HL-60 (cell line): ENCODE measurements around the gene FEZ2.

Experiments used
- DNase-seq, 2 experiments: peaks; one replicate each; pipeline ENCODE4 v3.0.0-alpha.2; 2010 to 2020; ENCODE audit warnings: low read depth in 1 of 2, low spot score in 1 of 2
- H3K27ac ChIP-seq: fragments of 250-450 bp; sonication (Bioruptor Pico); replicated peaks from 2 replicates; pipeline ENCODE4 v1.5.1; 2020; ENCODE audit warnings: mild to moderate bottlenecking, moderate library complexity
- H3K27me3 ChIP-seq: fragments of 250-450 bp; sonication (Bioruptor Pico); 2 replicates; pipeline ENCODE4 v1.5.1; 2021; ENCODE audit warnings: mild to moderate bottlenecking, moderate library complexity; ENCODE audit not compliant: insufficient read depth, poor library complexity, severe bottlenecking
- H3K4me3 ChIP-seq: replicated peaks from 2 replicates; pipeline ENCODE4 v1.5.1; 2011; ENCODE audit warnings: mild to moderate bottlenecking, control low read depth, low read length; ENCODE audit not compliant: insufficient read depth
- GABPA ChIP-seq: IDR thresholded peaks from 2 replicates; pipeline ENCODE4 v1.6.1; 2012; ENCODE audit warnings: low read depth
- POLR2AphosphoS5 ChIP-seq: IDR thresholded peaks from 2 replicates; pipeline ENCODE4 v1.6.1; 2012; ENCODE audit warnings: low read depth
- SPI1 ChIP-seq: IDR thresholded peaks from 2 replicates; pipeline ENCODE4 v1.6.1; 2012; ENCODE audit warnings: low read depth, mild to moderate bottlenecking, borderline replicate concordance
- TF ChIP-seq, protein P1 (sequence below): IDR thresholded peaks from 2 replicates; pipeline ENCODE4 v1.6.1; 2012; ENCODE audit warnings: low read depth; ENCODE audit not compliant: insufficient replicate concordance
- TF ChIP-seq, protein P2 (sequence below): IDR thresholded peaks from one replicate; pipeline ENCODE4 v1.5.1; 2011; ENCODE audit warnings: low read length, control low read depth, inconsistent platforms; ENCODE audit not compliant: insufficient read depth

FEZ2 gene

DNA sequence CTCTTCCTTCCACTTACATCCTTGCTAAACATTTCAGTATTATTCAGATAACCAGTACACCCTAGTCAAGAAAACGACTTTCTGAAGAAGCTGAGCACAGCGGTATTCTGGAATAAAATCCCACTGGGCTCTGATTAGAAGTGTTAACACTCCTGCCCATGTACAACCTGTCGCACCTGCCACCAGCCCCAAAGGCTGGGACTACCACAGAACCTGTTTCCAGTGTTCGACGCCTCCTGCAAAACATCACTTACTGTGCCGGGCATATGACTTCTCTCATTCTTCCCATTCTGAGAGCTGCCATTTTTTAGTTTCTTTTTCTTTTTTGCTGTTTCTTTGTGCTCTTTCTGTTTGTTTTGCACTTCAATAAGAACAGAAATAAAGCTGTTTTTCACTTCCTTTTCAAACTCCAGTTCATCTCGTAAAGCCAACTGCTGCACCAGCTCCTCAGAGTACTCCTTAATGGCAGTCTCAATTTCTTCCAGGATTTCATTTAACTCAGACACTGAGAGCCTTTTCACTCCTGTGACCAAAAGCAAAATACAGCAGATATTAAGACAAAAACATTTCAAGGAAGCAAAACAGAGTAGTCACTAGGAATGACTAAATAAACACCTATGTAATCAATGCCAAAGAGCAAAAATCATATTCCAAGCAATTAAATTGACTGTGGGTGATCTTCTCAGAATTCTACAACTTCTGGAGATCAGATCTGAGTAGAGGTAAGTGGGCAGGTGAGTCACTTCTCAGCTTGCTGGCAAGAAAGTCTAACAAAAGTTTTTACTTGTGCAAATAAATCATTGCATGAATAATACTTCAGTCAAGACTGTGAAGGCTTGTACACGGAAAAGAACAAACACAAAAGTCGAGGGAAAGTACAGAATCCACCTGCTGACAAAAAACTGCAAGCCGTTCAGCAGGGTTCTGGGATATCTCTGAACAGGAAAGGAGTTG lies 19.3 kb downstream of the FEZ2 start:
- H3K4me3 ChIP-seq = no peak overlapping the region
- H3K27me3 ChIP-seq = no peaks in the 10 kb centered on the region
- DNase-seq = no peak
- TF ChIP-seq, protein P1, sequence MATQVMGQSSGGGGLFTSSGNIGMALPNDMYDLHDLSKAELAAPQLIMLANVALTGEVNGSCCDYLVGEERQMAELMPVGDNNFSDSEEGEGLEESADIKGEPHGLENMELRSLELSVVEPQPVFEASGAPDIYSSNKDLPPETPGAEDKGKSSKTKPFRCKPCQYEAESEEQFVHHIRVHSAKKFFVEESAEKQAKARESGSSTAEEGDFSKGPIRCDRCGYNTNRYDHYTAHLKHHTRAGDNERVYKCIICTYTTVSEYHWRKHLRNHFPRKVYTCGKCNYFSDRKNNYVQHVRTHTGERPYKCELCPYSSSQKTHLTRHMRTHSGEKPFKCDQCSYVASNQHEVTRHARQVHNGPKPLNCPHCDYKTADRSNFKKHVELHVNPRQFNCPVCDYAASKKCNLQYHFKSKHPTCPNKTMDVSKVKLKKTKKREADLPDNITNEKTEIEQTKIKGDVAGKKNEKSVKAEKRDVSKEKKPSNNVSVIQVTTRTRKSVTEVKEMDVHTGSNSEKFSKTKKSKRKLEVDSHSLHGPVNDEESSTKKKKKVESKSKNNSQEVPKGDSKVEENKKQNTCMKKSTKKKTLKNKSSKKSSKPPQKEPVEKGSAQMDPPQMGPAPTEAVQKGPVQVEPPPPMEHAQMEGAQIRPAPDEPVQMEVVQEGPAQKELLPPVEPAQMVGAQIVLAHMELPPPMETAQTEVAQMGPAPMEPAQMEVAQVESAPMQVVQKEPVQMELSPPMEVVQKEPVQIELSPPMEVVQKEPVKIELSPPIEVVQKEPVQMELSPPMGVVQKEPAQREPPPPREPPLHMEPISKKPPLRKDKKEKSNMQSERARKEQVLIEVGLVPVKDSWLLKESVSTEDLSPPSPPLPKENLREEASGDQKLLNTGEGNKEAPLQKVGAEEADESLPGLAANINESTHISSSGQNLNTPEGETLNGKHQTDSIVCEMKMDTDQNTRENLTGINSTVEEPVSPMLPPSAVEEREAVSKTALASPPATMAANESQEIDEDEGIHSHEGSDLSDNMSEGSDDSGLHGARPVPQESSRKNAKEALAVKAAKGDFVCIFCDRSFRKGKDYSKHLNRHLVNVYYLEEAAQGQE = no peak
- TF ChIP-seq GABPA = no peak
- TF ChIP-seq, protein P2, sequence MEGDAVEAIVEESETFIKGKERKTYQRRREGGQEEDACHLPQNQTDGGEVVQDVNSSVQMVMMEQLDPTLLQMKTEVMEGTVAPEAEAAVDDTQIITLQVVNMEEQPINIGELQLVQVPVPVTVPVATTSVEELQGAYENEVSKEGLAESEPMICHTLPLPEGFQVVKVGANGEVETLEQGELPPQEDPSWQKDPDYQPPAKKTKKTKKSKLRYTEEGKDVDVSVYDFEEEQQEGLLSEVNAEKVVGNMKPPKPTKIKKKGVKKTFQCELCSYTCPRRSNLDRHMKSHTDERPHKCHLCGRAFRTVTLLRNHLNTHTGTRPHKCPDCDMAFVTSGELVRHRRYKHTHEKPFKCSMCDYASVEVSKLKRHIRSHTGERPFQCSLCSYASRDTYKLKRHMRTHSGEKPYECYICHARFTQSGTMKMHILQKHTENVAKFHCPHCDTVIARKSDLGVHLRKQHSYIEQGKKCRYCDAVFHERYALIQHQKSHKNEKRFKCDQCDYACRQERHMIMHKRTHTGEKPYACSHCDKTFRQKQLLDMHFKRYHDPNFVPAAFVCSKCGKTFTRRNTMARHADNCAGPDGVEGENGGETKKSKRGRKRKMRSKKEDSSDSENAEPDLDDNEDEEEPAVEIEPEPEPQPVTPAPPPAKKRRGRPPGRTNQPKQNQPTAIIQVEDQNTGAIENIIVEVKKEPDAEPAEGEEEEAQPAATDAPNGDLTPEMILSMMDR = no peak
- no peak overlapping the region for H3K27ac ChIP-seq

DNA sequence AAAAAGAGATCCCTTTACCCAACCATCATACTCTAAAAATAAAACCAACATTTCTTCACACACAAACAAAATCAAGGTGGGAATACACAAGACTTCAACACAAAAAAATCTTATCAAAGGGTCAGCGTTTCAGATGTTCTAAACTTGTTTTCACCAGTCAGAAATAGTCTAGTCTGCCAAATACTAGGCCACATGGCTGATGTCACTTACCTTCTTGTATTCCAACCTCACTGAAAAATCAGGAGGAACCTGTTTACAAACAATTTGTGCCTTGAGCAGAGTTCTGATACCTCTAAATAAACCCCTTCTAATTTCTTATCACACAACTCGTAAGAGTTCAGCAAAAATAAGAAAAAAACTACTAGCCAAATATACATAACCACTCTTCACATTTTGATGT lies 20.1 kb downstream of the FEZ2 start:
- DNase-seq = no peak
- H3K4me3 ChIP-seq = no peak overlapping the region

DNA sequence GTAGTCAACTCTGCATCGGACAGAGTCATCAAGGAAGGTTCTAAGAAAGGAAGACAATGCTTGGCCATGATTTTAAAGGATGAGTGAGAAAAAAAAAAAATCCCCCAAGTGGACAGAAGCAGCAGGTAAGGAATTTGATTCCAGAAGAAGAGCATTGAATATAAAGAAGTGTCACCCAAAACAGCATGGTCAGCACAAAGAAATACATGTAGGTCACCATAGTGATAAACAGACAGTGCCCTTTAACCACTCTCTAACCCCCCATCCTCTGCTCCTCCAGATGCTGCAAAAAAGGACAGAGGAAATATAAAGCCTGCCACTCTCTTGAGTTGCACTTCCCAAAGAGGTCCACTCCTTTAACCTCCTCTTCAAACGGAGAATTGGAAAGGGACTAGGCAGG lies 23.4 kb downstream of the FEZ2 start:
- no peak overlapping the region for H3K27ac ChIP-seq
- DNase-seq = no peak
- no peak overlapping the region for H3K4me3 ChIP-seq
- no peak for TF ChIP-seq SPI1
- no peaks in the 10 kb centered on the region for H3K27me3 ChIP-seq

More for the DNA sequence above, 20.1 kb downstream of the FEZ2 start:
- no peak overlapping the region for H3K27ac ChIP-seq
- TF ChIP-seq, protein P2 = no peak
- TF ChIP-seq, protein P1 = no peak
- TF ChIP-seq POLR2AphosphoS5 (no peak), SPI1 (no peak), GABPA (no peak)
- H3K27me3 ChIP-seq = no peaks in the 10 kb centered on the region

DNA sequence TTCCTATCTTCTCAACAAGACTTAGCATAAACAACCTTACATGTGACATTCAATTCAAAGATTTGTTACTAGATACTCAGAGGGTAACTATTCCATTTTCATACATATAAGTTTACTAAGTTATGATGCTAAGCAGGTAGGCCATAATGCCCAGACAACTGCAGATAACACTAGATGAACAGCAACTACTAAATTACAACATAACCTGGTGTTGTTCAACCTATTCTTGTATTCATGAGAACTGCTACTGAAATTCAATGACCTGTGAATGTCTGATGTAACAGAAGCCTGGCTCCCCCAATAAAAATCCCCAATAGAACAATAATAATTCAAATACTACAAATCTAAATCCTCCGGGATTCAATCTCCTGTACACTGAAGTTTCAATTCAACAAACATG lies 24.8 kb downstream of the FEZ2 start:
- Histone ChIP-seq H3K27ac (no peak overlapping the region), H3K4me3 (no peak overlapping the region), H3K27me3 (no peaks in the 10 kb centered on the region)
- no peak for DNase-seq
- TF ChIP-seq POLR2AphosphoS5 = no peak
- no peak for TF ChIP-seq SPI1
- no peak for TF ChIP-seq GABPA
- TF ChIP-seq, protein P1 = no peak
- TF ChIP-seq, protein P2 = no peak
